ENCODE measurements around the gene DENND1A.

DENND1A gene

GRCh38 chr9:123419721-123420591 lies 510.0 kb downstream of the DENND1A start:
- H3K4me2 ChIP-seq (ENCODE audit: low read depth, low read length, poor library complexity, severe bottlenecking): no peak overlapping the region
- H3K27me3 ChIP-seq (ENCODE audit: low read length): no peaks in the 10 kb centered on the region
- H3K9me3 ChIP-seq (ENCODE audit: insufficient read depth, low read length): no peaks in the 10 kb centered on the region
- H3F3A ChIP-seq (ENCODE audit: insufficient read depth): no peaks in the 10 kb centered on the region
- no peaks in the 10 kb centered on the region for H3K9me2 ChIP-seq (replicated peaks; ENCODE audit: insufficient read depth, low read length)
- H3K36me3 ChIP-seq (ENCODE audit: low read length): no peaks in the 10 kb centered on the region
- no peak overlapping the region for H3K27ac ChIP-seq (ENCODE audit: low read depth, low read length)
- H3K9ac ChIP-seq (ENCODE audit: low read length): no peak overlapping the region
- no peak for TF ChIP-seq EZH2phosphoT487 (conservative IDR thresholded peaks at IDR 0.05; ENCODE audit: low read length)
- no peak for TF ChIP-seq CTCF (IDR thresholded peaks at IDR 0.05; ENCODE audit: insufficient read depth, low read length, poor library complexity, severe bottlenecking)
- H3K4me3 ChIP-seq (ENCODE audit: insufficient read depth, low read length, poor library complexity, severe bottlenecking): no peak overlapping the region
- no peaks in the 10 kb centered on the region for H4K20me1 ChIP-seq (ENCODE audit: low read depth, low read length)
- H3K79me2 ChIP-seq (ENCODE audit: insufficient read depth, low read length): no peaks in the 10 kb centered on the region
- no peak overlapping the region for H2AFZ ChIP-seq (ENCODE audit: low read depth, low read length, severe bottlenecking)

GRCh38 chr9:123419091-123419490 lies 510.8 kb downstream of the DENND1A start:
- Histone ChIP-seq H3K9me2 (replicated peaks; ENCODE audit: insufficient read depth, low read length) (no peaks in the 10 kb centered on the region), H4K20me1 (ENCODE audit: low read depth, low read length) (no peaks in the 10 kb centered on the region), H3K9ac (ENCODE audit: low read length) (no peak overlapping the region), H2AFZ (ENCODE audit: low read depth, low read length, severe bottlenecking) (no peak overlapping the region), H3K36me3 (ENCODE audit: low read length) (no peaks in the 10 kb centered on the region), H3K9me3 (ENCODE audit: insufficient read depth, low read length) (no peaks in the 10 kb centered on the region), H3K27me3 (ENCODE audit: low read length) (no peaks in the 10 kb centered on the region), H3K79me2 (ENCODE audit: insufficient read depth, low read length) (no peaks in the 10 kb centered on the region), H3K4me3 (ENCODE audit: insufficient read depth, low read length, poor library complexity, severe bottlenecking) (no peak overlapping the region), H3K4me2 (ENCODE audit: low read depth, low read length, poor library complexity, severe bottlenecking) (no peak overlapping the region), H3K27ac (ENCODE audit: low read depth, low read length) (no peak overlapping the region), H3F3A (ENCODE audit: insufficient read depth) (no peaks in the 10 kb centered on the region)
- TF ChIP-seq CTCF (IDR thresholded peaks at IDR 0.05; ENCODE audit: insufficient read depth, low read length, poor library complexity, severe bottlenecking) (no peak), EZH2phosphoT487 (conservative IDR thresholded peaks at IDR 0.05; ENCODE audit: low read length) (no peak)

- no peak overlapping the region for H3K4me3 ChIP-seq (ENCODE audit: insufficient read depth, low read length, poor library complexity, severe bottlenecking)
- no peaks in the 10 kb centered on the region for H3K36me3 ChIP-seq (ENCODE audit: low read length)
- no peak overlapping the region for H3K4me2 ChIP-seq (ENCODE audit: low read depth, low read length, poor library complexity, severe bottlenecking)
- no peaks in the 10 kb centered on the region for H3F3A ChIP-seq (ENCODE audit: insufficient read depth)
- no peak overlapping the region for H3K9ac ChIP-seq (ENCODE audit: low read length)
- H3K9me2 ChIP-seq (replicated peaks; ENCODE audit: insufficient read depth, low read length): no peaks in the 10 kb centered on the region
- no peaks in the 10 kb centered on the region for H3K9me3 ChIP-seq (ENCODE audit: insufficient read depth, low read length)
- H3K27me3 ChIP-seq (ENCODE audit: low read length): no peaks in the 10 kb centered on the region
- H4K20me1 ChIP-seq (ENCODE audit: low read depth, low read length): no peaks in the 10 kb centered on the region
- TF ChIP-seq CTCF (IDR thresholded peaks at IDR 0.05; ENCODE audit: insufficient read depth, low read length, poor library complexity, severe bottlenecking): no peak
- no peak for TF ChIP-seq EZH2phosphoT487 (conservative IDR thresholded peaks at IDR 0.05; ENCODE audit: low read length)
- H3K27ac ChIP-seq (ENCODE audit: low read depth, low read length): no peak overlapping the region
- no peak overlapping the region for H2AFZ ChIP-seq (ENCODE audit: low read depth, low read length, severe bottlenecking)
- H3K79me2 ChIP-seq (ENCODE audit: insufficient read depth, low read length): no peaks in the 10 kb centered on the region
These were observed 511.4 kb downstream of the DENND1A start for GRCh38 chr9:123418506-123418905.

Data from SU-DHL-6 (cell line).